Ascending aorta (tissue), 2 donors: Measurements from ENCODE around the gene MAML1. TPM values are rescaled to one million over a fixed set of nuclear protein-coding genes. Genes with fewer than 3 reads are reported as not detected.
A peak's percentile ranks its signal among the peaks of the same experiment; 100 is the strongest.

ENCODE experiments used
- DNase-seq, 2 donors: peaks; one replicate each; pipeline ENCODE4 v3.0.0-alpha.2; 2019; ENCODE audit warnings: low spot score in 2 of 2
- H3K27ac ChIP-seq, 2 donors: fragments of 200-600 bp; sonication (generic); one replicate each; pipeline ENCODE4 v1.5.1; 2016 to 2017; ENCODE audit warnings: mild to moderate bottlenecking in 1 of 2
- H3K27me3 ChIP-seq: fragments of 200-600 bp; sonication (generic); one replicate; pipeline ENCODE4 v1.5.1; 2017
- H3K36me3 ChIP-seq, 2 donors: fragments of 200-600 bp; sonication (generic); one replicate each; pipeline ENCODE4 v1.5.1; 2016
- H3K4me1 ChIP-seq, 2 donors: fragments of 200-600 bp; sonication (generic); one replicate each; pipeline ENCODE4 v1.5.1; 2016 to 2017; ENCODE audit warnings: mild to moderate bottlenecking in 1 of 2
- H3K4me3 ChIP-seq, 2 donors: fragments of 200-600 bp; sonication (generic); one replicate each; pipeline ENCODE4 v1.5.1; 2016 to 2017; ENCODE audit warnings: mild to moderate bottlenecking in 1 of 2
- H3K9me3 ChIP-seq, 2 donors: fragments of 200-600 bp; sonication (generic); one replicate each; pipeline ENCODE4 v1.5.1; 2016
- intact Hi-C: fragments of 100-400 bp; cut with DNase I; formaldehyde crosslinking; loops from one replicate; pipeline ENCODE4 v1.15.1; 2023
- total RNA-seq: library from RNA; depleted of rRNA; stranded (reverse); fragments of >200 nt; gene quantifications from one replicate; pipeline ENCODE4 v1.1.0, GENCODE V29; 2016
- TF ChIP-seq, protein P1 (sequence below), 3 experiments: fragments of 200-600 bp in 2 of 3; fragments of 450-650 bp in 1 of 3; sonication (generic) in 2 of 3; IDR thresholded peaks; one replicate each; pipeline ENCODE4 v1.5.1; 2016 to 2019; ENCODE audit warnings: antibody characterized with exemption in 3 of 3, mild to moderate bottlenecking in 1 of 3, moderate library complexity in 1 of 3

MAML1 gene
- total RNA-seq, 1 donor from 2014 or later: 42.6 TPM

DNA sequence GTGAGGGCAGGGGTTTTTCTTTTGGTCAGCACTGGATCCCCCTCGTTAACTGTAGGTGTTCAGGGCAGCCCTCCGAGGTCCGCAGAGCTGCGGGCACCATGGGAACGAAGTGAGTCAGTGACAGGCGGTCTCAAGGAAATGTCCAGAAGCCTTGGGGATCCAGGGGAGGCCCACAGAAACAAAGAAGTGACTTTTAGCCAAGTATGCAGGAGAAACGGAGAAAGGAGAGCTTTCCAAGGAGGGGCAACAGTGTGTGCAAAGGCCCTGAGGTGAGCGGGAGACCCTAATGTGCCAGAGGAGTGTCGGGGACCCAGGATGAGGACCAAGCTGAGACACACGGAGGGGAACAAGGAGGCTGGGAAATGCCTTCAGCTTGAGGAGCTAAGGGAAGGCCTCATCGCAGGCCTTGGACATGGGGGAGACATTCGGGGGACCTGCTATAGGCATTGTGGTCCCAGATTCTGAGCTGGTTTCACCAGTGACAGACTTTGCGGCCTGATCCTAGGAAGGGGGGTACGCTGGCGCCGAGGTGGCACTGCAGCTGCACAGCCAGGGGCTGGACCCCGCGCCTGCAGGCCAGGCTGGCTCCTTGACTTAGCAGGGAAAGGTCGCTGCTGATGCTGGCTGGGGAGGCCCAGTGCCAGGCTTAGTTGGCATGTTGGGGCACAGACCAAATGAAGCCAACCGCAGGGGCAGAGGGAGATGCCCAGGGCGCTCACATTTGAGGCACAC is 64.4 kb downstream of the MAML1 start:
- no peak for DNase-seq
- peaks cover 12 to 29% of the 10 kb centered on the region in 2 donors for H3K4me1 ChIP-seq
- peak overlapping the region; percentile 68 to 75 for H3K4me3 ChIP-seq
- H3K27me3 ChIP-seq: no peaks in the 10 kb centered on the region
- H3K27ac ChIP-seq: peak overlapping the region; percentile 75 to 79
- no peaks in the 10 kb centered on the region for H3K9me3 ChIP-seq
- intact Hi-C loops: loop anchor here (1.0 to 5.0 kb wide), 3 partner anchors 34 to 120 kb away; no protein-coding TSS in a partner anchor
- TF ChIP-seq, protein P1, sequence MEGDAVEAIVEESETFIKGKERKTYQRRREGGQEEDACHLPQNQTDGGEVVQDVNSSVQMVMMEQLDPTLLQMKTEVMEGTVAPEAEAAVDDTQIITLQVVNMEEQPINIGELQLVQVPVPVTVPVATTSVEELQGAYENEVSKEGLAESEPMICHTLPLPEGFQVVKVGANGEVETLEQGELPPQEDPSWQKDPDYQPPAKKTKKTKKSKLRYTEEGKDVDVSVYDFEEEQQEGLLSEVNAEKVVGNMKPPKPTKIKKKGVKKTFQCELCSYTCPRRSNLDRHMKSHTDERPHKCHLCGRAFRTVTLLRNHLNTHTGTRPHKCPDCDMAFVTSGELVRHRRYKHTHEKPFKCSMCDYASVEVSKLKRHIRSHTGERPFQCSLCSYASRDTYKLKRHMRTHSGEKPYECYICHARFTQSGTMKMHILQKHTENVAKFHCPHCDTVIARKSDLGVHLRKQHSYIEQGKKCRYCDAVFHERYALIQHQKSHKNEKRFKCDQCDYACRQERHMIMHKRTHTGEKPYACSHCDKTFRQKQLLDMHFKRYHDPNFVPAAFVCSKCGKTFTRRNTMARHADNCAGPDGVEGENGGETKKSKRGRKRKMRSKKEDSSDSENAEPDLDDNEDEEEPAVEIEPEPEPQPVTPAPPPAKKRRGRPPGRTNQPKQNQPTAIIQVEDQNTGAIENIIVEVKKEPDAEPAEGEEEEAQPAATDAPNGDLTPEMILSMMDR (IDR thresholded peaks at IDR 0.05): no peak
- peaks cover 34 to 43% of the 10 kb centered on the region in 2 donors for H3K36me3 ChIP-seq

DNA sequence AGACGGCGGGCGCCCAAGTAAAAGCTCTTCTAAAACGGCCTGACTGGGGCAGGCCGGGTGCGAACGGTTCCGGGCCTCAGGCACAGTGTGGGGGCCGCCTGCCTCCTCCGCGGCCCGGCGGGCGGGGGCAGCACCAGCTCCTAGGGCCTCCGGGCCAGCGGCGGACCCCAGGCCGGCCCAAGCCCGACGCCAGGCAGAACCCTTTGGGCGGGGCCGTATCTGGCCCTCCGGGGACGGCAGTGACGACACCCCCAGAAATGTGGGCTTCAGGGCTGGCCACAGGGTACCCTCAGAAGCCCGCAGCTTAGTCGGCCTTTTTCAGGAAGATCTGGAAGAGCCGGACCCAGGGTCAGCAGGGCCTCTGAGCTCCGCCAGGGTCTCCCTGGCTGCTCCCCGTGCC is 65.1 kb downstream of the MAML1 start:
- Histone ChIP-seq H3K27ac (no peak overlapping the region), H3K36me3 (peaks cover 34 to 43% of the 10 kb centered on the region in 2 donors), H3K9me3 (no peaks in the 10 kb centered on the region), H3K4me1 (peaks cover 12 to 29% of the 10 kb centered on the region in 2 donors), H3K4me3 (no peak overlapping the region), H3K27me3 (no peaks in the 10 kb centered on the region)
- TF ChIP-seq, protein P1 (IDR thresholded peaks at IDR 0.05): no peak
- intact Hi-C loops: loop anchor here (5.0 kb wide), 1 partner anchor 120 kb away; no protein-coding TSS in a partner anchor
- DNase-seq: no peak

DNA sequence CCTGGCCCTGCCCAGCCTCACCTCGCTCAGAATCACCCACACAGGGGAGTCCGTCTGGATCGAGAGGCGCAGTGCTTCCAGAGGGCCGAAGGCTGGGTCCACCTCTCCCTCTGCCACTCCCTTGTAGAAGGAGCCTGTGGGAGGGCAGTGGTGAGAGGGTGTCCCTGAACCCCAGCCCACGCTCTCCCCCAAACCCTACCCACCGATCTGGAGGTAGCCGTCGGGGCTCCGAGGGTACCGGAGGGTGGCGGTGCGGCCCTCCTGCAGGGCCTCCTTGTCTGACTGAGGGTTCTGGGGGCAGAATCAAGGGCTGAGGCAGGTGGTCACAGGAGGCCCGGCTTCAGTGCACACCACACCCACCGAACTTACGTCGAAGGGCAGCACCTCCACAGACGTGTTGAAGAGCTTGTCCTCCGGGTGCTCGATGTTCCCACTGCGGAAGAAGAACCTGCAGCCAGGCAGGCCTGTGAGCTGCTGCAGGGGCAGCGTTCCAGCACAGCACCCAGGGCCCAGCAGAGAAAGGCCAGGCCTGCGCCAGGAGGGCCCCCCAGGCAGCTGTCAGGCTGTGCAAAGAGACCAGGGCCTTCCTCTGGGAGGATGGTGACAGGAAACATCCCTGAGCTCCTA is 65.6 kb downstream of the MAML1 start:
- no peaks in the 10 kb centered on the region for H3K27me3 ChIP-seq
- peaks cover 12 to 27% of the 10 kb centered on the region in 2 donors for H3K4me1 ChIP-seq
- no peak overlapping the region for H3K4me3 ChIP-seq
- H3K36me3 ChIP-seq: peaks cover 34 to 43% of the 10 kb centered on the region in 2 donors
- H3K27ac ChIP-seq: no peak overlapping the region
- TF ChIP-seq, protein P1 (IDR thresholded peaks at IDR 0.05): no peak
- intact Hi-C loops: loop anchor here (5.0 kb wide), 1 partner anchor 121 kb away; no protein-coding TSS in a partner anchor
- H3K9me3 ChIP-seq: no peaks in the 10 kb centered on the region
- DNase-seq: no peak

DNA sequence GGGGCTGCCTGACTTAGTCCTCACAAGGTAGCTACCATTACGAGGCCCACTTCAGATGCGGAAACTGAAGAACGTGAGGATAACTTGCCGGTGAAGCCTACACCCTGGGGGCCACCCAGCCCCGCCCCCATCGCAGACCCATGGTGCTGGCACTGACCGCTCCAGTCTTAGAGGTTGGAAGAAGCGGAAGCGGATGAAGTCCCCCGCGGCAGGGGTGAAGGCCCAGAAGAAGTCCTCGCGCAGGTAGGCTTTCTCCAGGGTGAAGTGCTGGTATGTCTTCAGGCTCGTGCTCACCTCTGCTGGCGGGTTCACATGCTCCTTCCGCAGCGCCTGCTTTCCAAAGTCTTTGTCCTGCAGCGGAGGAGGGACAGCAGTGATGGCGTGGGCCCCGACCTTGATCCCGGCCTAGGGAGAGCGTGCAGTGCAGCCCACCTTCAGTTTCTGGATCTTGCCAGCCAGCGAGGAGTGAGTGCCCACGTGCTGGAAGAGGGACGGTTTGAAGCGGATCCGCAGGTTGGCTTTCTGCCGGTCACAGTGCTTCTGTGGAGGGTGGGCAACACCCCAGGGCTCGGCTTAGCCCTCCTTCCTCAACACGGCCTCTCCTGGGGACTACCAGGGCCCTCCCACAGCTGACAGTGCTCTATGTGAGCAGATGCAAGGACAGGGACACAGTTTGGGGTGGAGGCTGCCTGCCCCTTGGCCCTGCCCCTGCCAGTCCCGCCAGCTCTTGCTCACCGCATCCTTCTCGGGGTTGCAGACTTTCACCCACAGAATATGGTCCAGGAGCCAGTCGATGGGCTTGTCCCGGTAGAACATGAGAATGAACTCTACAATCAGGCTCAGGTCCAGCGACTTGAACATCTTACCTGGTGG is 66.4 kb downstream of the MAML1 start:
- H3K4me3 ChIP-seq: no peak overlapping the region
- no peaks in the 10 kb centered on the region for H3K27me3 ChIP-seq
- H3K36me3 ChIP-seq: peaks cover 34 to 43% of the 10 kb centered on the region in 2 donors
- H3K27ac ChIP-seq: no peak overlapping the region
- H3K4me1 ChIP-seq: peaks cover 12 to 23% of the 10 kb centered on the region in 2 donors
- intact Hi-C loops: loop anchor here (5.0 kb wide), 1 partner anchor 122 kb away; no protein-coding TSS in a partner anchor
- H3K9me3 ChIP-seq: no peaks in the 10 kb centered on the region
- TF ChIP-seq, protein P1 (IDR thresholded peaks at IDR 0.05): no peak
- DNase-seq: no peak

DNA sequence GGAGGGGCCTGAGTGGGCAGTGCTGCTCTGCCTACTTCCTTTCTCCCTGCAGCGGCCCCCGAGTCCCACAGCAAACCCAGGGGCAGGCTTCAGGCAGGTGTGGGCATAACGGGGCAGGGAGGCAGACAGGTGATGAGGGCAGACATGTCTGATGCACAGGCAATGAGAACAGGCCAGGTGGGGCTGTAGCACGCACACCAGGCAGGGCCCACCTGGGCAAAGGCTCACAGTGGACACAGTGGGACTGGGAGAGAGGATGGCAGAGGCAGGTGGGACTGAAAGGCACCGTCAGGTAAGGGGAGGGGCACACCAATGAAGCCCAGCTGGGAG is 67.0 kb downstream of the MAML1 start:
- no peak for DNase-seq
- H3K27ac ChIP-seq: no peak overlapping the region
- peaks cover 34 to 43% of the 10 kb centered on the region in 2 donors for H3K36me3 ChIP-seq
- intact Hi-C loops: loop anchor here (5.0 kb wide), 1 partner anchor 122 kb away; no protein-coding TSS in a partner anchor
- H3K4me1 ChIP-seq: peaks cover 12 to 24% of the 10 kb centered on the region in 2 donors
- H3K27me3 ChIP-seq: no peaks in the 10 kb centered on the region
- H3K4me3 ChIP-seq: no peak overlapping the region
- H3K9me3 ChIP-seq: no peaks in the 10 kb centered on the region
- TF ChIP-seq, protein P1 (IDR thresholded peaks at IDR 0.05): no peak
